Right lung (tissue), 5 donors: ENCODE results near the gene MZB1. TPM values are rescaled to one million over a fixed set of nuclear protein-coding genes. Genes with fewer than 3 reads are reported as not detected.

ENCODE experiments used
- polyA plus RNA-seq, 5 donors: library from polyadenylated mRNA; unstranded; fragments of 120-200 nt; gene quantifications; one replicate each; pipeline versions ENCODE4 v1.2.1 to v1.2.3, GENCODE V29; 2013; ENCODE audit warnings: inconsistent platforms in 1 of 5, low replicate concordance in 1 of 5; ENCODE audit not compliant: insufficient read length in 5 of 5, insufficient read depth in 1 of 5

MZB1 gene
- polyA plus RNA-seq, 5 donors = 0.37 to 1.0 (median 0.81) TPM

Other genes starting within 250 kb of the MZB1 start
- 10 to 100 TPM; 30.4 to 45.3 (median 34.4) TPM for gene SIL1, start 191.5 kb downstream of the MZB1 start, polyA plus RNA-seq
- gene MATR3, start 96.2 kb downstream of the MZB1 start, polyA plus RNA-seq = 100 to 1,000 TPM; 464 to 725 (median 623) TPM
- gene PAIP2, start 48.1 kb downstream of the MZB1 start, polyA plus RNA-seq = 100 to 1,000 TPM; 121 to 177 (median 143) TPM
- 1 to 10 TPM; 1.1 to 1.9 (median 1.7) TPM for gene SLC23A1, start 6.6 kb downstream of the MZB1 start, polyA plus RNA-seq
- gene PROB1, start 5.2 kb upstream of the MZB1 start, polyA plus RNA-seq = 1 to 10 TPM in 1 of 5 donors, under 1 TPM in 4; 0.60 to 3.0 (median 0.86) TPM
- 10 to 100 TPM in 2 of 5 donors, 1 to 10 TPM in 3; 8.5 to 11.9 (median 9.4) TPM for gene SPATA24, start 14.2 kb upstream of the MZB1 start, polyA plus RNA-seq
- 10 to 100 TPM; 23.6 to 40.4 (median 34.2) TPM for gene DNAJC18, start 49.6 kb upstream of the MZB1 start, polyA plus RNA-seq
- 10 to 100 TPM; 58.1 to 76.8 (median 67.5) TPM for gene ECSCR, start 72.8 kb upstream of the MZB1 start, polyA plus RNA-seq
- under 1 TPM in 1 of 5 donors, not detected in 4; 0.05 TPM for gene SMIM33, start 81.1 kb upstream of the MZB1 start, polyA plus RNA-seq
- 10 to 100 TPM; 55.4 to 79.5 (median 70.6) TPM for gene STING1, start 92.8 kb upstream of the MZB1 start, polyA plus RNA-seq
- 100 to 1,000 TPM; 139 to 179 (median 159) TPM for gene UBE2D2, start 171.4 kb upstream of the MZB1 start, polyA plus RNA-seq